AG10803 (cell line): Measurements from ENCODE around the gene BNIP5.
A peak's percentile ranks its signal among the peaks of the same experiment; 100 is the strongest.

Source experiments
- DNase-seq: peaks from one replicate; pipeline ENCODE4 v3.0.0; 2010; ENCODE audit warnings: low read depth
- H3K4me3 ChIP-seq: 2 replicates; pipeline ENCODE4 v1.5.1; 2011; ENCODE audit warnings: mild to moderate bottlenecking, low read length, control low read depth
- CTCF ChIP-seq: conservative IDR thresholded peaks from 2 replicates; pipeline ENCODE4 v1.5.1; 2011; ENCODE audit warnings: mild to moderate bottlenecking, low read length, control low read depth, inconsistent platforms

The BNIP5 gene

GRCh38 chr6:36358226-36358915 lies 21.7 kb upstream of the BNIP5 start:
- H3K4me3 ChIP-seq: no peak overlapping the region
- DNase-seq: no peak
- no peak for TF ChIP-seq CTCF

- no peak overlapping the region for H3K4me3 ChIP-seq
- no peak for DNase-seq
- TF ChIP-seq CTCF: no peak
These were observed 21.2 kb upstream of the BNIP5 start for GRCh38 chr6:36357872-36358225.

GRCh38 chr6:36355819-36356218 lies 19.1 kb upstream of the BNIP5 start:
- no peak for DNase-seq
- TF ChIP-seq CTCF: no peak
- H3K4me3 ChIP-seq: no peak overlapping the region

- DNase-seq: peak; percentile 38
These were observed 16.8 kb upstream of the BNIP5 start for GRCh38 chr6:36353411-36353915.

GRCh38 chr6:36352477-36353157 lies 15.9 kb upstream of the BNIP5 start:
- no peak for TF ChIP-seq CTCF
- DNase-seq: no peak
- no peak overlapping the region for H3K4me3 ChIP-seq

More at GRCh38 chr6:36353411-36353915, 16.8 kb upstream of the BNIP5 start:
- TF ChIP-seq CTCF: no peak
- no peak overlapping the region for H3K4me3 ChIP-seq

- H3K4me3 ChIP-seq: no peak overlapping the region
- no peak for TF ChIP-seq CTCF
- peak; percentile 70 for DNase-seq
These were observed 14.2 kb upstream of the BNIP5 start for GRCh38 chr6:36350681-36351571.
